ENCODE results near the gene MBOAT1. TPM values are rescaled to one million over a fixed set of nuclear protein-coding genes. Genes with fewer than 3 reads are reported as not detected.

MBOAT1 gene
- total RNA-seq, 2 experiments from 2014 or later = 13.3 to 16.1 TPM

GRCh38 chr6:20233007-20233730 is 20.9 kb upstream of the MBOAT1 start:
- Mint-ChIP-seq H3K9me3 (ENCODE audit: low read depth) (no peaks in the 10 kb centered on the region), H3K36me3 (ENCODE audit: low read depth) (no peaks in the 10 kb centered on the region), H3K4me3 (no peak overlapping the region), H3K27ac (no peak overlapping the region), H3K4me1 (peaks cover 4% of the 10 kb centered on the region), H3K27me3 (peaks cover 5% of the 10 kb centered on the region)
- no peak for ATAC-seq
- no peak for DNase-seq
- intact Hi-C loops (cut with DNase I, micrococcal nuclease) = no loop called here
- ChIA-PET POLR2A (no interaction called here), CTCF (no interaction called here)

GRCh38 chr6:20232188-20232587 is 19.9 kb upstream of the MBOAT1 start:
- Mint-ChIP-seq H3K4me3 (no peak overlapping the region), H3K9me3 (ENCODE audit: low read depth) (no peaks in the 10 kb centered on the region), H3K27me3 (peaks cover 5% of the 10 kb centered on the region), H3K4me1 (no peaks in the 10 kb centered on the region), H3K36me3 (ENCODE audit: low read depth) (no peaks in the 10 kb centered on the region), H3K27ac (no peak overlapping the region)
- POLR2A ChIA-PET = no interaction called here
- ATAC-seq (no peak), DNase-seq (no peak)
- intact Hi-C loops (cut with DNase I, micrococcal nuclease) = no loop called here
- CTCF ChIA-PET = no interaction called here

GRCh38 chr6:20230401-20231119 is 18.3 kb upstream of the MBOAT1 start:
- ATAC-seq (no peak), DNase-seq (no peak)
- no peak overlapping the region for H3K27ac Mint-ChIP-seq
- H3K9me3 Mint-ChIP-seq (ENCODE audit: low read depth) = no peaks in the 10 kb centered on the region
- POLR2A ChIA-PET = no interaction called here
- peaks cover 5% of the 10 kb centered on the region for H3K27me3 Mint-ChIP-seq
- no peaks in the 10 kb centered on the region for H3K4me1 Mint-ChIP-seq
- no peak overlapping the region for H3K4me3 Mint-ChIP-seq
- CTCF ChIA-PET = interaction anchor here (0.8 kb wide), 1 partner anchor 10 kb away, joined by 3 read pairs; no protein-coding TSS in a partner anchor
- H3K36me3 Mint-ChIP-seq (ENCODE audit: low read depth) = no peaks in the 10 kb centered on the region
- intact Hi-C loops (cut with DNase I, micrococcal nuclease) = no loop called here

- DNase-seq = no peak
- H3K27ac Mint-ChIP-seq = no peak overlapping the region
- ATAC-seq = no peak
- H3K4me3 Mint-ChIP-seq = no peak overlapping the region
- CTCF ChIA-PET = no interaction called here
- peaks cover 5% of the 10 kb centered on the region for H3K27me3 Mint-ChIP-seq
- H3K36me3 Mint-ChIP-seq (ENCODE audit: low read depth) = no peaks in the 10 kb centered on the region
- intact Hi-C loops (cut with DNase I, micrococcal nuclease) = no loop called here
- POLR2A ChIA-PET = no interaction called here
- no peaks in the 10 kb centered on the region for H3K4me1 Mint-ChIP-seq
- no peaks in the 10 kb centered on the region for H3K9me3 Mint-ChIP-seq (ENCODE audit: low read depth)
These were observed 17.6 kb upstream of the MBOAT1 start for GRCh38 chr6:20229881-20230280.

GRCh38 chr6:20227350-20227749 is 15.1 kb upstream of the MBOAT1 start:
- Mint-ChIP-seq H3K27ac (no peak overlapping the region), H3K27me3 (peaks cover 5% of the 10 kb centered on the region), H3K4me3 (no peak overlapping the region), H3K4me1 (no peaks in the 10 kb centered on the region), H3K36me3 (ENCODE audit: low read depth) (no peaks in the 10 kb centered on the region), H3K9me3 (ENCODE audit: low read depth) (no peaks in the 10 kb centered on the region)
- no peak for DNase-seq
- intact Hi-C loops (cut with DNase I, micrococcal nuclease) = no loop called here
- CTCF ChIA-PET = no interaction called here
- no peak for ATAC-seq
- POLR2A ChIA-PET = no interaction called here

GRCh38 chr6:20223141-20223540 is 10.9 kb upstream of the MBOAT1 start:
- CTCF ChIA-PET = interaction anchor here (0.6 to 0.9 kb wide), 2 partner anchors 10 to 54 kb away, joined by 3 to 4 read pairs; no protein-coding TSS in a partner anchor
- POLR2A ChIA-PET = no interaction called here
- no peaks in the 10 kb centered on the region for H3K36me3 Mint-ChIP-seq (ENCODE audit: low read depth)

GRCh38 chr6:20221421-20221820 is 9.2 kb upstream of the MBOAT1 start:
- POLR2A ChIA-PET = no interaction called here
- Mint-ChIP-seq H3K27ac (no peak overlapping the region), H3K4me1 (no peaks in the 10 kb centered on the region), H3K36me3 (ENCODE audit: low read depth) (no peaks in the 10 kb centered on the region), H3K9me3 (ENCODE audit: low read depth) (no peaks in the 10 kb centered on the region), H3K4me3 (no peak overlapping the region), H3K27me3 (no peaks in the 10 kb centered on the region)
- DNase-seq = no peak
- CTCF ChIA-PET = interaction anchor here (0.6 kb wide), 1 partner anchor 116 kb away, joined by 3 read pairs; no protein-coding TSS in a partner anchor
- no peak for ATAC-seq
- intact Hi-C loops (cut with DNase I, micrococcal nuclease) = no loop called here

More at GRCh38 chr6:20223141-20223540, 10.9 kb upstream of the MBOAT1 start:
- DNase-seq (no peak), ATAC-seq (no peak)
- intact Hi-C loops (cut with DNase I, micrococcal nuclease) = no loop called here
- Mint-ChIP-seq H3K4me1 (no peaks in the 10 kb centered on the region), H3K4me3 (no peak overlapping the region), H3K27me3 (no peaks in the 10 kb centered on the region), H3K27ac (no peak overlapping the region), H3K9me3 (ENCODE audit: low read depth) (no peaks in the 10 kb centered on the region)

GRCh38 chr6:20220359-20220758 is 8.1 kb upstream of the MBOAT1 start:
- ChIA-PET CTCF (no interaction called here), POLR2A (no interaction called here)
- Mint-ChIP-seq H3K27me3 (no peaks in the 10 kb centered on the region), H3K36me3 (ENCODE audit: low read depth) (no peaks in the 10 kb centered on the region), H3K4me1 (no peaks in the 10 kb centered on the region), H3K4me3 (no peak overlapping the region), H3K27ac (no peak overlapping the region), H3K9me3 (ENCODE audit: low read depth) (no peaks in the 10 kb centered on the region)
- ATAC-seq = no peak
- intact Hi-C loops (cut with DNase I, micrococcal nuclease) = no loop called here
- no peak for DNase-seq

- DNase-seq (no peak), ATAC-seq (no peak)
- peaks cover 7% of the 10 kb centered on the region for H3K4me1 Mint-ChIP-seq
- no peaks in the 10 kb centered on the region for H3K36me3 Mint-ChIP-seq (ENCODE audit: low read depth)
- H3K27me3 Mint-ChIP-seq = no peaks in the 10 kb centered on the region
- ChIA-PET POLR2A (no interaction called here), CTCF (no interaction called here)
- no peak overlapping the region for H3K4me3 Mint-ChIP-seq
- no peak overlapping the region for H3K27ac Mint-ChIP-seq
- H3K9me3 Mint-ChIP-seq (ENCODE audit: low read depth) = no peaks in the 10 kb centered on the region
- intact Hi-C loops (cut with DNase I, micrococcal nuclease) = no loop called here
These were observed 5.6 kb upstream of the MBOAT1 start for GRCh38 chr6:20217891-20218290.

GRCh38 chr6:20217324-20217855 is 5.1 kb upstream of the MBOAT1 start:
- H3K27ac Mint-ChIP-seq = no peak overlapping the region
- H3K9me3 Mint-ChIP-seq (ENCODE audit: low read depth) = no peaks in the 10 kb centered on the region
- POLR2A ChIA-PET = no interaction called here
- no peak for ATAC-seq
- peaks cover 7% of the 10 kb centered on the region for H3K4me1 Mint-ChIP-seq
- no peaks in the 10 kb centered on the region for H3K36me3 Mint-ChIP-seq (ENCODE audit: low read depth)
- CTCF ChIA-PET = interaction anchor here (1.6 kb wide), 1 partner anchor 91 kb away, joined by 6 read pairs; no protein-coding TSS in a partner anchor
- H3K4me3 Mint-ChIP-seq = no peak overlapping the region
- intact Hi-C loops (cut with DNase I, micrococcal nuclease) = no loop called here
- DNase-seq = no peak
- H3K27me3 Mint-ChIP-seq = no peaks in the 10 kb centered on the region

GRCh38 chr6:20215310-20215709 is 3.0 kb upstream of the MBOAT1 start:
- H3K4me1 Mint-ChIP-seq = peaks cover 18% of the 10 kb centered on the region
- POLR2A ChIA-PET = no interaction called here
- H3K9me3 Mint-ChIP-seq (ENCODE audit: low read depth) = no peaks in the 10 kb centered on the region
- H3K27ac Mint-ChIP-seq = no peak overlapping the region
- H3K27me3 Mint-ChIP-seq = no peaks in the 10 kb centered on the region
- CTCF ChIA-PET = no interaction called here
- no peak overlapping the region for H3K4me3 Mint-ChIP-seq
- no peak for DNase-seq
- no peak for ATAC-seq
- intact Hi-C loops (cut with DNase I, micrococcal nuclease) = no loop called here
- H3K36me3 Mint-ChIP-seq (ENCODE audit: low read depth) = no peaks in the 10 kb centered on the region

Data from activated CD4-positive, alpha-beta T cell treated with anti-CD3 and anti-CD28 coated beads for 36 hours (primary cell).